Cardiac fibroblast (primary cell): ENCODE results near the gene MICAL2.

Source experiments
- DNase-seq, 2 donors: peaks; one replicate each; pipeline versions ENCODE4 v3.0.0 to v3.0.0-alpha.2; 2010; ENCODE audit warnings: low read depth in 2 of 2
- H3K4me3 ChIP-seq, 2 donors: replicated peaks in 1 of 2; 1 replicate in 1 of 2; 2 replicates in 1 of 2; pipeline ENCODE4 v1.5.1; 2011; ENCODE audit warnings: low read depth in 2 of 2, low read length in 2 of 2, mild to moderate bottlenecking in 2 of 2, moderate library complexity in 1 of 2
- CTCF ChIP-seq: IDR thresholded peaks from one replicate; pipeline ENCODE4 v1.5.1; 2011; ENCODE audit warnings: low read depth, mild to moderate bottlenecking, low read length, inconsistent platforms

The MICAL2 gene

GRCh38 chr11:12213883-12214282, 103.5 kb downstream of the MICAL2 start:
- no peak for TF ChIP-seq CTCF

GRCh38 chr11:12214751-12215150, 104.4 kb downstream of the MICAL2 start:
- DNase-seq = peak; percentile 29 to 68
- no peak for TF ChIP-seq CTCF
- H3K4me3 ChIP-seq = no peak overlapping the region

More at GRCh38 chr11:12213883-12214282, 103.5 kb downstream of the MICAL2 start:
- no peak for DNase-seq
- H3K4me3 ChIP-seq = no peak overlapping the region

GRCh38 chr11:12215181-12215593, 104.8 kb downstream of the MICAL2 start:
- TF ChIP-seq CTCF = no peak
- H3K4me3 ChIP-seq = no peak overlapping the region
- no peak for DNase-seq

- no peak for TF ChIP-seq CTCF
- no peak for DNase-seq
Measured at GRCh38 chr11:12216041-12216451, 105.7 kb downstream of the MICAL2 start.

GRCh38 chr11:12216671-12217374, 106.4 kb downstream of the MICAL2 start:
- DNase-seq = peak in 1 of 2 donors; percentile 79
- H3K4me3 ChIP-seq = no peak overlapping the region
- TF ChIP-seq CTCF = no peak

More at GRCh38 chr11:12216041-12216451, 105.7 kb downstream of the MICAL2 start:
- no peak overlapping the region for H3K4me3 ChIP-seq

- no peak overlapping the region for H3K4me3 ChIP-seq
- no peak for TF ChIP-seq CTCF
- no peak for DNase-seq
Measured at GRCh38 chr11:12217879-12218278, 107.5 kb downstream of the MICAL2 start.

- no peak for TF ChIP-seq CTCF
- H3K4me3 ChIP-seq = no peak overlapping the region
- DNase-seq = no peak
Measured at GRCh38 chr11:12218909-12219308, 108.5 kb downstream of the MICAL2 start.
